ENCODE data around the gene CA5A. TPM values are rescaled to one million over a fixed set of nuclear protein-coding genes. Genes with fewer than 3 reads are reported as not detected.

CA5A gene
- total RNA-seq, 2 experiments from 2014 or later: not detected

DNA sequence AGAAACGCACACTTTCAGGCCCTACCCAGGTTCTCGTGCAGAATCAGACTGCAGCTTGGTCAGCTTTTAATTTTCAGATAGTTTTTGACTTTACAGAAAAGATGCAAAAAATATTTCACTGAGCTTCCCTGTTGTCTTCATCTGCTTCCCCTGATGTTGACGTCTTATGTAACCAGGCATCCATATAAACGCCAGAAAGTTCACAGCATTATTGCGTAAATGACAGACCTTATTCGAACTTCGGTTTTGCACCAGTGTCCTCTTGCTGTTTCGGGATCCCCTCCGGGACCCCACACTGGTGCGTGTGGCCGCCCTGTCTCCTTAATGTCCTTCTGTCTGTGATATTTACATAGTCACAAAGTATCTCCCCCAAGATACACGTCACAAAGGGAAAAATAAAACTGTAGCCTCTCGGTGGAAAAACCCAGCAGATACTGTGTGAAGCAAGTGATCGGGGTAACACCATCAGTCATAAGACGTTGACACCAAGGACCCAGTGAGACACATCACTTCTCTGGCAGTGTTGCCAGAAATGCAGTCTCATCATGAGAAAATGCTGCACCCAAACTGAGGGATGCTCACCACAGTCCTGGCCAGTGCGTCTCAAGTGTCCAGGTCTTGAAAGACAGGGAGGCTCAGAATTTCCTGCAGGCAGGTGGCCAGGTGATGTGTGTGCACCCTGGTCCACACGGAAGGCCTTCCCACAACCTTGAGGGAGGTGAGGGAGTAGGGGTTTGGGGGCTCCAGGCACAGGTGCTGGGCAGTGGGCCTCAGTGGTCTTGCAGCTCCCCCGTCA, 19.2 kb upstream of the CA5A start:
- Mint-ChIP-seq H3K27me3 (no peaks in the 10 kb centered on the region), H3K4me3 (peak overlapping the region; percentile 86), H3K27ac (peak overlapping the region; percentile 99), H3K9me3 (no peaks in the 10 kb centered on the region), H3K4me1 (ENCODE audit: low read depth) (peaks cover 87% of the 10 kb centered on the region), H3K36me3 (ENCODE audit: low read depth) (peaks cover 64% of the 10 kb centered on the region)
- ATAC-seq (ENCODE audit: poor library complexity) (no peak), DNase-seq (peak in 2 of 14 experiments; percentile 55 to 63)
- ChIA-PET POLR2A (no interaction called here), CTCF (interaction anchor here (1.6 kb wide), 1 partner anchor 177 kb away, joined by 5 read pairs; no protein-coding TSS in a partner anchor)
- Histone ChIP-seq H3K36me3 (ENCODE audit: insufficient read depth, low read length) (peaks cover 28% of the 10 kb centered on the region), H3K9me3 (ENCODE audit: control insufficient read depth in 1 of 2, insufficient read depth in 1 of 2, low read length in 2 of 2) (no peaks in the 10 kb centered on the region), H3K27ac (ENCODE audit: low read depth in 1 of 2, low read length in 2 of 2) (peak overlapping the region; percentile 67 to 71), H3K4me3 (ENCODE audit: low read length) (peak overlapping the region; percentile 35), H3K4me1 (ENCODE audit: insufficient read depth, low read length) (peaks cover 85% of the 10 kb centered on the region), H3K27me3 (ENCODE audit: control insufficient read depth in 1 of 2, insufficient read depth in 2 of 2, low read length in 2 of 2) (no peaks in the 10 kb centered on the region)
- TF ChIP-seq, protein P1, sequence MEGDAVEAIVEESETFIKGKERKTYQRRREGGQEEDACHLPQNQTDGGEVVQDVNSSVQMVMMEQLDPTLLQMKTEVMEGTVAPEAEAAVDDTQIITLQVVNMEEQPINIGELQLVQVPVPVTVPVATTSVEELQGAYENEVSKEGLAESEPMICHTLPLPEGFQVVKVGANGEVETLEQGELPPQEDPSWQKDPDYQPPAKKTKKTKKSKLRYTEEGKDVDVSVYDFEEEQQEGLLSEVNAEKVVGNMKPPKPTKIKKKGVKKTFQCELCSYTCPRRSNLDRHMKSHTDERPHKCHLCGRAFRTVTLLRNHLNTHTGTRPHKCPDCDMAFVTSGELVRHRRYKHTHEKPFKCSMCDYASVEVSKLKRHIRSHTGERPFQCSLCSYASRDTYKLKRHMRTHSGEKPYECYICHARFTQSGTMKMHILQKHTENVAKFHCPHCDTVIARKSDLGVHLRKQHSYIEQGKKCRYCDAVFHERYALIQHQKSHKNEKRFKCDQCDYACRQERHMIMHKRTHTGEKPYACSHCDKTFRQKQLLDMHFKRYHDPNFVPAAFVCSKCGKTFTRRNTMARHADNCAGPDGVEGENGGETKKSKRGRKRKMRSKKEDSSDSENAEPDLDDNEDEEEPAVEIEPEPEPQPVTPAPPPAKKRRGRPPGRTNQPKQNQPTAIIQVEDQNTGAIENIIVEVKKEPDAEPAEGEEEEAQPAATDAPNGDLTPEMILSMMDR (IDR thresholded peaks at IDR 0.05): no peak
- intact Hi-C loops (cut with DNase I, micrococcal nuclease): loop anchor here in 1 of 2 experiments (10.0 kb wide), 5 partner anchors 579 to 1401 kb away; partner anchors contain the start of gene MTHFSD

DNA sequence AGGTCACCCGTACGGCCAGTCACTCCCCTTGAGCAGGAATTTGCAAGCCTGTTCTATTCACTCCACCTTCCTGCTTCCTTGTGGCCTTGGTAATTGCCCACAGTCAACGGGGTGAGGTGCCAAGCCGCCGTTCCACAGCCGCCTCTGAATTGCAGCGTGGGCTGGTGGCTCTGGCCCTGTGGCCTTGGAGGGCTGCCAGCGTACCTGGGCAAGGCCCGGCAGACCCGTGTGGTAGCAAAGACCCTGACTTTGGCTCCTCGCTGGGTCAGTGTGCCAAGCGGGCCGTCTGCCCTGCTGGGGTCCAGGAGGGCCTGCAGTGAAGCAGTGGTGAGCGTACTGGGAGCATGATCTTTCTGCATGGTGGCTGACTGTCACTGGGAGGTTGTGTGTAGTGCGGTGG, 18.5 kb upstream of the CA5A start:
- Mint-ChIP-seq H3K36me3 (ENCODE audit: low read depth) (peaks cover 59% of the 10 kb centered on the region), H3K27ac (peak overlapping the region; percentile 99), H3K4me1 (ENCODE audit: low read depth) (peaks cover 81% of the 10 kb centered on the region), H3K27me3 (no peaks in the 10 kb centered on the region), H3K9me3 (no peaks in the 10 kb centered on the region), H3K4me3 (no peak overlapping the region)
- no peak for DNase-seq
- POLR2A ChIA-PET: interaction anchor here (1.0 kb wide), 1 partner anchor 9 kb away, joined by 4 read pairs; no protein-coding TSS in a partner anchor
- H3K4me3 ChIP-seq (ENCODE audit: low read length): no peak overlapping the region
- H3K4me1 ChIP-seq (ENCODE audit: insufficient read depth, low read length): peaks cover 86% of the 10 kb centered on the region
- CTCF ChIA-PET: no interaction called here
- H3K27ac ChIP-seq (ENCODE audit: low read depth in 1 of 2, low read length in 2 of 2): peak overlapping the region; percentile 43 to 71
- H3K36me3 ChIP-seq (ENCODE audit: insufficient read depth, low read length): peaks cover 28% of the 10 kb centered on the region
- intact Hi-C loops (cut with DNase I, micrococcal nuclease): loop anchor here (5.0 to 10.0 kb wide), 9 partner anchors 178 to 1400 kb away; partner anchors contain the start of genes MAP1LC3B (in 1 of the 2), MTHFSD (in 1 of the 2), ZCCHC14 (in 1 of the 2) and ZFPM1 (in 1 of the 2)
- no peaks in the 10 kb centered on the region for H3K9me3 ChIP-seq (ENCODE audit: control insufficient read depth in 1 of 2, insufficient read depth in 1 of 2, low read length in 2 of 2)
- no peak for ATAC-seq (ENCODE audit: poor library complexity)
- TF ChIP-seq, protein P1 (IDR thresholded peaks at IDR 0.05): no peak
- H3K27me3 ChIP-seq (ENCODE audit: control insufficient read depth in 1 of 2, insufficient read depth in 2 of 2, low read length in 2 of 2): no peaks in the 10 kb centered on the region

DNA sequence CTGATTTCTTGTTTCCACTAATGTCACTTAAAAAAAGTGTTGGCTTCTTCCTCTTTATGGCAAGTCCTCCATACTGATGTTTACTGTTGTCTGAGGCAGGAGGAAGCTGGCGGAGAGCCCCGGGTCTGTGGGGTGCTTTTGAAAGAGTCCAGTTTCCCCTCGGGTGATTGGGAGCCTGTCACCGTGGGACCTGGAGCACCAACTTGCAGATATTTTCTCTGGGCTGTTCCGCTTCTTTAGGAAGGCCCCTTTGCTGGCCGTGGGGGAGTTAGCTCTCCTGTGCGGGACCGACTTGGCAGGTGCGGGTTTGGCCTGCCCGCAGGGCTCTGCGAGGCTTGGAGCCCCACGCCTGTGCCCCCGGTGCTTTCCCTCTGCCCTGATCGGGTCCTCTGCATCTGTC, 18.0 kb upstream of the CA5A start:
- H3K27ac Mint-ChIP-seq: peak overlapping the region; percentile 99
- ChIA-PET CTCF (no interaction called here), POLR2A (interaction anchor here (1.0 kb wide), 1 partner anchor 9 kb away, joined by 4 read pairs; no protein-coding TSS in a partner anchor)
- intact Hi-C loops (cut with DNase I, micrococcal nuclease): loop anchor here (5.0 to 10.0 kb wide), 9 partner anchors 177 to 1400 kb away; partner anchors contain the start of genes MAP1LC3B (in 1 of the 2), MTHFSD (in 1 of the 2), ZCCHC14 (in 1 of the 2) and ZFPM1 (in 1 of the 2)
- peaks cover 82% of the 10 kb centered on the region for H3K4me1 ChIP-seq (ENCODE audit: insufficient read depth, low read length)
- peaks cover 28% of the 10 kb centered on the region for H3K36me3 ChIP-seq (ENCODE audit: insufficient read depth, low read length)
- no peaks in the 10 kb centered on the region for H3K27me3 Mint-ChIP-seq
- peaks cover 76% of the 10 kb centered on the region for H3K4me1 Mint-ChIP-seq (ENCODE audit: low read depth)
- no peaks in the 10 kb centered on the region for H3K27me3 ChIP-seq (ENCODE audit: control insufficient read depth in 1 of 2, insufficient read depth in 2 of 2, low read length in 2 of 2)
- ATAC-seq (ENCODE audit: poor library complexity) (no peak), DNase-seq (peak in 2 of 14 experiments; percentile 53 to 60)
- peaks cover 57% of the 10 kb centered on the region for H3K36me3 Mint-ChIP-seq (ENCODE audit: low read depth)
- H3K9me3 Mint-ChIP-seq: no peaks in the 10 kb centered on the region
- no peak overlapping the region for H3K4me3 ChIP-seq (ENCODE audit: low read length)
- peak overlapping the region; percentile 26 to 71 for H3K27ac ChIP-seq (ENCODE audit: low read depth in 1 of 2, low read length in 2 of 2)
- peak overlapping the region; percentile 88 for H3K4me3 Mint-ChIP-seq
- no peaks in the 10 kb centered on the region for H3K9me3 ChIP-seq (ENCODE audit: control insufficient read depth in 1 of 2, insufficient read depth in 1 of 2, low read length in 2 of 2)
- TF ChIP-seq, protein P1 (IDR thresholded peaks at IDR 0.05): no peak

All from CD4-positive, alpha-beta T cell (primary cell).